Stimulated activated CD8-positive, alpha-beta memory T cell treated with anti-CD3 and anti-CD28 coated beads, Interleukin-4, amount 100 ng/mL, for 1 hour (primary cell): ENCODE data around the gene SHD.

Experiments
- DNase-seq, 2 donors: peaks; one replicate each; pipeline ENCODE4 v3.0.0-alpha.2; 2020; ENCODE audit warnings: low read depth in 2 of 2, low spot score in 1 of 2

The SHD gene

GRCh38 chr19:4297901-4298809, 19.1 kb downstream of the SHD start:
- no peak for DNase-seq

DNA sequence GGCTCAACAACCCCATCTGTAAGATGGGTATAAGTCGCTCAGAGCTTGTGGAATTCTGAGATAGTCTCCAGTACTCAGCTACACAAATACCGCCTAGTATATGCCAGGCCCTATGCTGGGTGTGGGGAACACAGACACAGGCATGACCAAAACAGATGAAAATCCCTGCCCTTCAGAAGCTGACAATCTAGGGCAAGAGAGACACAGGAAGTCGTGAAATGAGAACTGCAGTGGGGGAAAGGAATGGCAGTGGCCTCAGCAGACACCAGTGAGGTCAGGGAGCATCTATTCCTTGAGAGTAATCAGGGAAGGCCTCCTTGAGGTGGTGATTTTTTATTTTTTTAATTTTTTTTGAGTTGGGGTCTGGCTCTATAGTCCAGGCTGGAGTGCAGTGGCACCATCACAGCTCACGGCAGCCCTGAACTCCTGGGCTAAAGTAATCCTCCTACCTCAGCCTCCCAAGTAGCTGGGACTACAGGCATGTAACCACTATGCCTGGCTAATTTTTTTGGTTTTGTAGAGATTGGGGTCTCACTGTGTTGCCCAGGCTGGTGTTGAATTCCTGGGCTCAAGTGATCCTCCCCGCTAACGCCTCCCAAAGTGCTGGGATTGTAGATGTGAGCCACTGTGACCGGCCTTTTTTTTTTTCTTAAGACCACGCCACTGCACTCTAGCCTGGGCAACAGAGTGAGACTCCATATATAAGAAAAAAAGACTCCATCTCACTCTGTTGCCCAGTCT, 19.9 kb downstream of the SHD start:
- no peak for DNase-seq

- DNase-seq = no peak
These were observed 21.5 kb downstream of the SHD start for GRCh38 chr19:4300589-4300988.

- DNase-seq = no peak
These were observed 22.6 kb downstream of the SHD start for GRCh38 chr19:4301590-4302242.

DNA sequence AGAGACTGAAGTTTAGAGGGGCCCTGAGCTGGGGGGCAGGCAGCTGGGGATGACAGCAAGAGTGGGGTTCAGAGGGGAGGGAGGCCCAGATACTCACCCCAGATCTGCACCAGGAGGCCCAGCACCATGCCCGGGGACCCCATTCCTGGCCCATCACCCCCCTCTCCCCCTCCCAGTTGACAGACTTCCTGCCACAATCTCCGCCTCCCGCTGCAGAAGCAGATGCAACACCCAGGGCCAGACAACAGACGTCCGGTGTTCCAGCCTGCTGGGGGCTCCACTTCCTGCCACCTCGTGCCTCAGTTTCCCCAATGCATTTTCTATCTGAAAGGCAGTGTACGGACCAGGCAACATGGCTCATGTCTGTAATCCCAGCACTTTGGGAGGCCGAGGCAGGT, 23.2 kb downstream of the SHD start, which contains the start of gene TMIGD2:
TMIGD2 (minus strand) TSS at position 147 of the 398 bp plus-strand sequence; CDS start at position 143, 4 bp downstream.
- no peak for DNase-seq

- no peak for DNase-seq
These were observed 24.9 kb downstream of the SHD start for GRCh38 chr19:4303819-4304537.

GRCh38 chr19:4304538-4305256, 25.6 kb downstream of the SHD start, which contains the start of gene FSD1:
Gene FSD1, plus strand, starts transcription at chr19:4304598. Its CDS starts 149 bp downstream, at chr19:4304747.
- no peak for DNase-seq

GRCh38 chr19:4305257-4305612, 26.2 kb downstream of the SHD start:
- no peak for DNase-seq

- DNase-seq = no peak
These were observed 26.6 kb downstream of the SHD start for GRCh38 chr19:4305659-4306058.

- DNase-seq = no peak
These were observed 31.4 kb downstream of the SHD start for GRCh38 chr19:4310247-4311121.

DNA sequence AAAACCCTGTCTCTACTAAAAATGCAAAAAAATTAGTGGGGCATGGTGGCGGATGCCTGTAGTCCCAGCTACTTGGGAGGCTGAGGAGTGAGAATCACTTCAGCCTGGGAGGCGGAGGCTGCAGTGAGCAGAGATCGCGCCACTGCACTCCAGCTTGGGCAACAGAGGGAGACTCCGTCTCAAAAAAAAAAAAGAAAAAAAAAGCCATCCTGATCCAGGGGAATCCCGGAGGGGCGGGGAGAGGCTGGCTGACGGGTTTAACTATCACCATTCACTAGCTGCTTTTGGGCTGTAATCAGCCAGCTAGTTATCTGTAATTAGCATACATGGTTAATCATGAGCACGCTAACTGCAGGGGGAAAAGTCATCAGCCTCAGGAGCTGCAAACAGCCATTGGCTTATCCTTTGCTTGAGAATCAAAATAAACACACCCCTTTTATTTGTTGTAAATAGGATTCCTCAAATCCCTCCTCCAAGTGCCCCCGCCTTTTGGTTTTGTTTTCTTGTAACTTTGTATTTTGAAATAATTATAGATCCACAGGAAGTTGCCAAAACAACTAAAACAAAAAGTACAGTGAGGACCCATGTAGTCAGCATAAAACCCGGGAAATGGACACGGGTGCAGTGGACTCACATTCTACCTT, 34.9 kb downstream of the SHD start:
- no peak for DNase-seq

- no peak for DNase-seq
These were observed 37.9 kb downstream of the SHD start for GRCh38 chr19:4316956-4317355.

GRCh38 chr19:4318460-4318859, 39.4 kb downstream of the SHD start:
- no peak for DNase-seq

GRCh38 chr19:4319067-4319718, 40.1 kb downstream of the SHD start:
- no peak for DNase-seq

GRCh38 chr19:4320419-4320818, 41.4 kb downstream of the SHD start:
- DNase-seq = no peak

- no peak for DNase-seq
These were observed 44.0 kb downstream of the SHD start for GRCh38 chr19:4322942-4323665.

- no peak for DNase-seq
These were observed 44.6 kb downstream of the SHD start for GRCh38 chr19:4323692-4324091.

DNA sequence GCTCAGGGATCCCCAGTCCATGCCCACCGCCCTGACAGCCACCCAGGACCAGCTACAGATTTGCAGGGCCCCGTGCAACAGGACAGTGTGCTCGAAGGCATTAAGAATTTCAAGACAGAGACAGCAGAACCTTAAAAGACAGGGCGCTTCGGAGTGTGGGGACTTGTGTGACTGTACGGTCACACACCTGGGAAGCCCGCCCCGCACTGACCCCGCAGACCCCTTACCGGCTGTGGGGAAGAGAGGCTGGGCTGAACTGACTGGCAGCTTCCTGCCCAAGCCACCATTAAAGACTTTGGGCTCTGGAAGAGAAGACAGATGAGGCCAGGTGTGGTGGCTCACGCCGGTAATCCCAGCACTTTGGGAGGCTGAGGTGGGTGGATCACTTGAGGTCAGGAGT, 45.2 kb downstream of the SHD start:
- DNase-seq = no peak
